Cardiac muscle cell (in vitro differentiated cells and primary cell): ENCODE measurements around the gene NOC4L. TPM values are rescaled to one million over a fixed set of nuclear protein-coding genes. Genes with fewer than 3 reads are reported as not detected.

Source experiments
- polyA plus RNA-seq: library from polyadenylated mRNA; unstranded; fragments of >200 nt; fragmentation: Nextera tagmentation; extraction: Ambion mirVana; gene quantifications from 2 replicates; pipeline ENCODE4 v1.2.1, GENCODE V29; 2016
- total RNA-seq: library from RNA; depleted of rRNA; stranded (reverse); fragments of >200 nt; gene quantifications from 2 replicates; pipeline ENCODE4 v1.2.3, GENCODE V29; 2016

The NOC4L gene
- total and polyA plus RNA-seq, 2 experiments from 2014 or later = 17.1 to 33.1 TPM

Other genes starting within 250 kb of the NOC4L start
- 17.8 and 27.6 TPM in 2 replicates for gene ULK1, start 249.8 kb upstream of the NOC4L start, total RNA-seq
- gene ULK1, start 249.8 kb upstream of the NOC4L start, polyA plus RNA-seq = 14.2 and 16.2 TPM in 2 replicates
- 7.2 and 7.4 TPM in 2 replicates for gene PUS1, start 215.2 kb upstream of the NOC4L start, total RNA-seq
- gene PUS1, start 215.2 kb upstream of the NOC4L start, polyA plus RNA-seq = 7.6 and 10.4 TPM in 2 replicates
- 13.2 and 28.4 TPM in 2 replicates for gene EP400, start 194.5 kb upstream of the NOC4L start, total RNA-seq
- gene EP400, start 194.5 kb upstream of the NOC4L start, polyA plus RNA-seq = 14.6 and 15.8 TPM in 2 replicates
- 15.6 and 16.0 TPM in 2 replicates for gene DDX51, start 138 bp upstream of the NOC4L start, total RNA-seq
- 22.9 and 29.6 TPM in 2 replicates for gene DDX51, start 138 bp upstream of the NOC4L start, polyA plus RNA-seq
- 0.18 and 0.42 TPM in 2 replicates for gene GALNT9, start 185.1 kb downstream of the NOC4L start, total RNA-seq
- 0.45 TPM in 2 replicates for gene GALNT9, start 185.1 kb downstream of the NOC4L start, polyA plus RNA-seq